DND-41 (cell line): ENCODE measurements around the gene TXNRD1.

Experiments used
- ATAC-seq: fragments of 200-7000 bp; cut with Tn5 transposase; 3 replicates; pipeline ENCODE4 v1.9.1; 2021; ENCODE audit warnings: low read depth; ENCODE audit not compliant: insufficient read depth
- DNase-seq: peaks from one replicate; pipeline ENCODE4 v3.0.0-alpha.2; 2020
- H2AFZ ChIP-seq: 2 replicates; pipeline ENCODE4 v1.6.0; 2012; ENCODE audit warnings: low read depth, low read length
- H3K27ac ChIP-seq: 2 replicates; pipeline ENCODE4 v1.5.1; 2012; ENCODE audit warnings: low read length, inconsistent platforms
- H3K27me3 ChIP-seq: fragments of 200-600 bp; sonication (generic); 2 replicates; pipeline ENCODE4 v1.6.0; 2012; ENCODE audit warnings: low read length, mild to moderate bottlenecking, inconsistent platforms; ENCODE audit not compliant: insufficient read depth, poor library complexity
- H3K36me3 ChIP-seq: 2 replicates; pipeline ENCODE4 v1.5.1; 2012; ENCODE audit warnings: low read length, inconsistent platforms; ENCODE audit not compliant: insufficient read depth
- H3K4me1 ChIP-seq: 2 replicates; pipeline ENCODE4 v1.5.1; 2012; ENCODE audit warnings: mild to moderate bottlenecking, low read length; ENCODE audit not compliant: insufficient read depth
- H3K4me2 ChIP-seq: 2 replicates; pipeline ENCODE4 v1.6.0; 2012; ENCODE audit warnings: mild to moderate bottlenecking, moderate library complexity, low read length, inconsistent platforms; ENCODE audit not compliant: insufficient read depth
- H3K4me3 ChIP-seq, 2 experiments: fragments of 200-600 bp in 1 of 2; shearing (Covaris generic) in 1 of 2; 2 replicates each; pipeline ENCODE4 v1.5.1; 2012 to 2016; ENCODE audit warnings: inconsistent platforms in 2 of 2, low read length in 2 of 2, mild to moderate bottlenecking in 2 of 2, low read depth in 1 of 2, moderate library complexity in 1 of 2
- H3K79me2 ChIP-seq: 2 replicates; pipeline ENCODE4 v1.6.0; 2012; ENCODE audit warnings: low read length, inconsistent platforms; ENCODE audit not compliant: insufficient read depth
- H3K9ac ChIP-seq: 2 replicates; pipeline ENCODE4 v1.6.0; 2012; ENCODE audit warnings: low read depth, mild to moderate bottlenecking, inconsistent platforms, low read length, moderate library complexity
- H3K9me3 ChIP-seq: 2 replicates; pipeline ENCODE4 v1.5.1; 2012; ENCODE audit warnings: low read length, moderate library complexity, mild to moderate bottlenecking, inconsistent platforms; ENCODE audit not compliant: insufficient read depth, severe bottlenecking
- H4K20me1 ChIP-seq: 2 replicates; pipeline ENCODE4 v1.6.0; 2012; ENCODE audit warnings: low read length; ENCODE audit not compliant: insufficient read depth
- EZH2 ChIP-seq: IDR thresholded peaks from 3 replicates; pipeline ENCODE4 v1.6.1; 2012; ENCODE audit warnings: borderline replicate concordance, low read depth, mild to moderate bottlenecking, moderate library complexity, low read length, inconsistent platforms; ENCODE audit not compliant: severe bottlenecking
- TF ChIP-seq, protein P1 (sequence below): IDR thresholded peaks from 2 replicates; pipeline ENCODE4 v1.5.1; 2012; ENCODE audit warnings: borderline replicate concordance, low read length, moderate library complexity, mild to moderate bottlenecking; ENCODE audit not compliant: poor library complexity, severe bottlenecking; ENCODE audit errors: extremely low read depth

TXNRD1 gene

DNA sequence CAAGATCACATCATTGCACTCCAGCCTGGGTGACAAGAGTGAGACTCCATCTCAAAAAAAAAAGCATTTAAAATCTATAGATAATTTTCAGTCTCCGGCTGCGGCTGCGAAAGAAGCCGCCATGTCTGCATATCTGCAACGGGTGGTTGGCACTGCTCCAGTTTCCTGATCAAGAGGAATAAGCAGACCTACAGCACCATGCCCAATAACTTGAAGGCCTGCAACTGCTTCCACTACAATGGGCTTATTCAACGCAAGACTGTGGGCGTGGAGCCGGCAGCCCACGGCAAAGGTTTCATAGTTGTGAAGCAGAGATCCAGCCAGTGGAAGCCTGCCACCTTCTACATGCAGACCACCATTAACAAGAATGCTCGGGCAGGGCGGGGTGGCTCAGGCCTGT is 57.4 kb downstream of the TXNRD1 start:
- H3K27me3 ChIP-seq = no peaks in the 10 kb centered on the region
- no peaks in the 10 kb centered on the region for H3K79me2 ChIP-seq
- TF ChIP-seq EZH2 = no peak
- TF ChIP-seq, protein P1, sequence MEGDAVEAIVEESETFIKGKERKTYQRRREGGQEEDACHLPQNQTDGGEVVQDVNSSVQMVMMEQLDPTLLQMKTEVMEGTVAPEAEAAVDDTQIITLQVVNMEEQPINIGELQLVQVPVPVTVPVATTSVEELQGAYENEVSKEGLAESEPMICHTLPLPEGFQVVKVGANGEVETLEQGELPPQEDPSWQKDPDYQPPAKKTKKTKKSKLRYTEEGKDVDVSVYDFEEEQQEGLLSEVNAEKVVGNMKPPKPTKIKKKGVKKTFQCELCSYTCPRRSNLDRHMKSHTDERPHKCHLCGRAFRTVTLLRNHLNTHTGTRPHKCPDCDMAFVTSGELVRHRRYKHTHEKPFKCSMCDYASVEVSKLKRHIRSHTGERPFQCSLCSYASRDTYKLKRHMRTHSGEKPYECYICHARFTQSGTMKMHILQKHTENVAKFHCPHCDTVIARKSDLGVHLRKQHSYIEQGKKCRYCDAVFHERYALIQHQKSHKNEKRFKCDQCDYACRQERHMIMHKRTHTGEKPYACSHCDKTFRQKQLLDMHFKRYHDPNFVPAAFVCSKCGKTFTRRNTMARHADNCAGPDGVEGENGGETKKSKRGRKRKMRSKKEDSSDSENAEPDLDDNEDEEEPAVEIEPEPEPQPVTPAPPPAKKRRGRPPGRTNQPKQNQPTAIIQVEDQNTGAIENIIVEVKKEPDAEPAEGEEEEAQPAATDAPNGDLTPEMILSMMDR = no peak
- DNase-seq = no peak
- no peaks in the 10 kb centered on the region for H3K36me3 ChIP-seq
- H3K4me2 ChIP-seq = no peak overlapping the region
- no peaks in the 10 kb centered on the region for H3K9me3 ChIP-seq
- no peak overlapping the region for H2AFZ ChIP-seq
- no peak overlapping the region for H3K27ac ChIP-seq
- no peak overlapping the region for H3K4me3 ChIP-seq
- H4K20me1 ChIP-seq = no peaks in the 10 kb centered on the region
- no peak overlapping the region for H3K9ac ChIP-seq
- H3K4me1 ChIP-seq = no peaks in the 10 kb centered on the region
- no peak for ATAC-seq

DNA sequence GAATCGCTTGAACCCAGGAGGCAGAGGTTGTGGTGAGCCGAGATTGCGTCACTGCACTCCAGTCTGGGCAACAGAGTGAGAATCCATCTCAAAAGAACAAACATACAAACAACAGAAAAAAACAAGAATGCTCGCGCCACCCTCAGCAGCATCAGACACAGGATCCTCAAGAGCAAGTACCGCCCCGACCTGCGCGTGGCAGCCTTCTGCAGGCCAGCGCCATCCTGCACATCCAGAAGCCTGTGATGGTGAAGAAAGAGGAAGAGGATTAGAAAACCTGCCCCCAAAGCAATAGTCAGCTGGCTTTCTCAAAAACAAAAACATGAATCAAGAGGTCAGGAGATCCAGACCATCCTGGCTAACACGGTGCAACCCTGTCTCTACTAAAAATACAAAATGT is 57.9 kb downstream of the TXNRD1 start:
- H3K4me3 ChIP-seq = no peak overlapping the region
- no peaks in the 10 kb centered on the region for H3K27me3 ChIP-seq
- H3K9me3 ChIP-seq = no peaks in the 10 kb centered on the region
- H3K4me1 ChIP-seq = no peaks in the 10 kb centered on the region
- H2AFZ ChIP-seq = no peak overlapping the region
- DNase-seq = no peak
- no peak for TF ChIP-seq EZH2
- TF ChIP-seq, protein P1 = no peak
- H3K4me2 ChIP-seq = no peak overlapping the region
- no peaks in the 10 kb centered on the region for H3K79me2 ChIP-seq
- ATAC-seq = no peak
- H3K9ac ChIP-seq = no peak overlapping the region
- H3K36me3 ChIP-seq = no peaks in the 10 kb centered on the region
- no peaks in the 10 kb centered on the region for H4K20me1 ChIP-seq
- H3K27ac ChIP-seq = no peak overlapping the region

DNA sequence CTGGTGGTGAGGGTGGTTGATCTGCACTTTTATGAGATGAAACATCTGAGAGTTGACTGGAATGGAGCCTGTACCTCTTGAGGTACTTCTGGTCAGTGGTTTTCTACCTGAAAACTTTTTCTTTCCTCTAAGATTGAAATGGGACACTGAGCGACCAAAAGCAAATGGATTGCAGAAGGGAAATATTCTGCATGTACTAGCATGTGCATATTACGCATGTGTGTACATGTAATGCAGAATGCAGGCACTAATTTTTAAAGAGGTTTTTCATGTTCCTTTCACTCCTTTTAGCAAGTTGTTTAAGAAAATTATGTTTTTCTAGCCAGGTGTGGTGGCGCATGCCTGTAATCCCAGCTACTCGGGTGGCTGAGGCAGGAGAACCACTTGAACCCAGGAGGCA is 59.2 kb downstream of the TXNRD1 start:
- Histone ChIP-seq H3K36me3 (no peaks in the 10 kb centered on the region), H2AFZ (no peak overlapping the region), H3K9ac (no peak overlapping the region), H3K79me2 (no peaks in the 10 kb centered on the region), H3K27me3 (no peaks in the 10 kb centered on the region), H3K4me1 (no peaks in the 10 kb centered on the region), H3K27ac (no peak overlapping the region), H3K9me3 (no peaks in the 10 kb centered on the region), H3K4me2 (no peak overlapping the region), H3K4me3 (no peak overlapping the region), H4K20me1 (no peaks in the 10 kb centered on the region)
- DNase-seq (no peak), ATAC-seq (no peak)
- TF ChIP-seq EZH2 = no peak
- TF ChIP-seq, protein P1 = no peak

DNA sequence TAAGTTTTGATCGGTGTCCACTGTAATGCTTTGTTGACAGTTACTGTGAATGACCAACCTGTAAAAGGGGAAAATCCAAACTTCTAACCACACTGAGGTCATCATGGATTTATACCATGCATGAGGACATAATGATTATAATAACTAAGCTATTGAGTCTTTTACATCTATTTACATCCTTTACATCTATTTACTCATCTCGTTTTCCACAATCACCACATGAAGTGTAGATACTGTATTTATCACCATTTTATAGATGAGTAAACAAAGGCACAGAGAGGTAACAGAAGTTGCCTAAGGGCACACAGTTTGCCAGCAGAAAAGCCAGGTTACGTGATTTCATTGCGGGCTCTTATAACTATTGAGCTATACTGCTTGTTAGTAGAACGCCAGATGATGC is 60.1 kb downstream of the TXNRD1 start:
- Histone ChIP-seq H3K4me1 (no peaks in the 10 kb centered on the region), H4K20me1 (no peaks in the 10 kb centered on the region), H3K4me2 (no peak overlapping the region), H3K27me3 (no peaks in the 10 kb centered on the region), H3K36me3 (no peaks in the 10 kb centered on the region), H3K79me2 (no peaks in the 10 kb centered on the region), H3K9ac (no peak overlapping the region), H3K9me3 (no peaks in the 10 kb centered on the region), H3K4me3 (no peak overlapping the region), H2AFZ (no peak overlapping the region), H3K27ac (no peak overlapping the region)
- TF ChIP-seq EZH2 = no peak
- TF ChIP-seq, protein P1 = no peak
- no peak for ATAC-seq
- DNase-seq = no peak
